H1 (cell line): ENCODE measurements around the gene ZPBP2. TPM values are rescaled to one million over a fixed set of nuclear protein-coding genes. Genes with fewer than 3 reads are reported as not detected.

ENCODE experiments used
- EP300 ChIP-seq, 2 experiments: IDR thresholded peaks; 1 replicate in 1 of 2; 2 replicates in 1 of 2; pipeline ENCODE4 v1.6.1; 2011 to 2012; ENCODE audit warnings: low read depth in 2 of 2, low read length in 2 of 2, mild to moderate bottlenecking in 2 of 2, borderline replicate concordance in 1 of 2, inconsistent platforms in 1 of 2, moderate library complexity in 1 of 2
- KDM4A ChIP-seq: IDR thresholded peaks from one replicate; pipeline ENCODE4 v1.7.1; 2012; ENCODE audit warnings: low read depth, mild to moderate bottlenecking, moderate library complexity, low read length, inconsistent platforms; ENCODE audit not compliant: severe bottlenecking
- POLR2A ChIP-seq, 2 experiments: IDR thresholded peaks; 1 replicate in 1 of 2; 2 replicates in 1 of 2; pipeline ENCODE4 v1.6.1; 2011; ENCODE audit warnings: low read depth in 2 of 2, low read length in 2 of 2, mild to moderate bottlenecking in 2 of 2; ENCODE audit errors: control extremely low read depth in 1 of 2
- polyA plus RNA-seq, 7 experiments: library from polyadenylated mRNA; depleted of rRNA in 3 of 7; stranded (reverse) in 5 of 7; unstranded in 2 of 7; fragments of >200 nt in 5 of 7; fragments of 200-250 nt in 2 of 7; gene quantifications; 1 replicate in 5 of 7; 2 replicates in 1 of 7; 4 replicates in 1 of 7; pipeline versions ENCODE4 v1.2.1 to v1.2.3, GENCODE V29; 2011 to 2013; ENCODE audit warnings: missing spikeins in 2 of 7, mixed read lengths in 2 of 7
- total RNA-seq: library from RNA; stranded (reverse); fragmentation: NEBNext Ultra II Directional; extraction: Animal tissue kit (Norgen Biotek cat#: 25700); gene quantifications from 2 replicates; pipeline ENCODE4 v1.2.1, GENCODE V29; 2021

The ZPBP2 gene
- total and polyA plus RNA-seq, 2 of the 8 experiments (the other 6 are each of a cell fraction or from before 2014, with no cell fraction given): not detected

- TF ChIP-seq POLR2A (IDR thresholded peaks at IDR 0.05; ENCODE audit: control extremely low read depth in 1 of 2, low read depth in 2 of 2, low read length in 2 of 2) (no peak), EP300 (IDR thresholded peaks at IDR 0.05; ENCODE audit: borderline replicate concordance in 1 of 2, low read depth in 2 of 2, low read length in 2 of 2) (no peak), KDM4A (no peak)
Observed at GRCh38 chr17:39923230-39923629, 55.2 kb downstream of the ZPBP2 start (continued).
